Thyroid gland (tissue), 4 donors: ENCODE results near the gene NHERF2.

Experiments used
- POLR2A ChIP-seq, 2 donors: fragments of 450-650 bp; IDR thresholded peaks; one replicate each; pipeline ENCODE4 v1.6.1; 2017; ENCODE audit warnings: antibody characterized with exemption in 2 of 2, mild to moderate bottlenecking in 2 of 2, moderate library complexity in 1 of 2
- TF ChIP-seq, protein P1 (sequence below), 6 experiments: fragments of 200-600 bp in 3 of 6; fragments of 450-650 bp in 3 of 6; sonication (generic) in 3 of 6; IDR thresholded peaks; one replicate each; pipeline ENCODE4 v1.5.1; 2016 to 2019; ENCODE audit warnings: antibody characterized with exemption in 6 of 6, mild to moderate bottlenecking in 2 of 6, inconsistent platforms in 1 of 6, moderate library complexity in 1 of 6

DNA sequence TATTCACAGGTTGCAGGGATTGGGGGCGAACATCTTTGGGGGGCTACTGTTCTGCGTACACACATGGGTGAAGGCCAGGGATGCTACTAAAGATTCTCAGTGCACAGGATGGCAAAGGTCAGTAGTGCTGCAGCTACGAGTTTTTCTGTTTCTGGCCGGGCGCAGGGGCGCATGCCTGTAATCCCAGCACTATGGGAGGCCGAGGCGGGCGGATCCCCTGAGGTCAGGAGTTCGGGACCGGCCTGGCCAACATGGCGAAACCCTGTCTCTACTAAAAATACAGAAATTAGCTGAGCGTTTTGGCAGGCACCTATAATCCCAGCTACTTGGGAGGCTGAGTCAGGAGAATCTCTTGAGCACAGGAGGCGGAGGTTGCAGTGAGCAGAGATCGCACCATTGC is 13.2 kb upstream of the NHERF2 start:
- TF ChIP-seq, protein P1, sequence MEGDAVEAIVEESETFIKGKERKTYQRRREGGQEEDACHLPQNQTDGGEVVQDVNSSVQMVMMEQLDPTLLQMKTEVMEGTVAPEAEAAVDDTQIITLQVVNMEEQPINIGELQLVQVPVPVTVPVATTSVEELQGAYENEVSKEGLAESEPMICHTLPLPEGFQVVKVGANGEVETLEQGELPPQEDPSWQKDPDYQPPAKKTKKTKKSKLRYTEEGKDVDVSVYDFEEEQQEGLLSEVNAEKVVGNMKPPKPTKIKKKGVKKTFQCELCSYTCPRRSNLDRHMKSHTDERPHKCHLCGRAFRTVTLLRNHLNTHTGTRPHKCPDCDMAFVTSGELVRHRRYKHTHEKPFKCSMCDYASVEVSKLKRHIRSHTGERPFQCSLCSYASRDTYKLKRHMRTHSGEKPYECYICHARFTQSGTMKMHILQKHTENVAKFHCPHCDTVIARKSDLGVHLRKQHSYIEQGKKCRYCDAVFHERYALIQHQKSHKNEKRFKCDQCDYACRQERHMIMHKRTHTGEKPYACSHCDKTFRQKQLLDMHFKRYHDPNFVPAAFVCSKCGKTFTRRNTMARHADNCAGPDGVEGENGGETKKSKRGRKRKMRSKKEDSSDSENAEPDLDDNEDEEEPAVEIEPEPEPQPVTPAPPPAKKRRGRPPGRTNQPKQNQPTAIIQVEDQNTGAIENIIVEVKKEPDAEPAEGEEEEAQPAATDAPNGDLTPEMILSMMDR (IDR thresholded peaks at IDR 0.05): no peak
- TF ChIP-seq POLR2A (IDR thresholded peaks at IDR 0.05): no peak
